ENCODE measurements around the gene KCTD8.

GRCh38 chr4:44162538-44163270 lies 285.9 kb downstream of the KCTD8 start:
- TF ChIP-seq CTCF (conservative IDR thresholded peaks at IDR 0.05 in 1 of 2, IDR thresholded peaks at IDR 0.05 in 1 of 2; ENCODE audit: extremely low read depth in 1 of 2, insufficient read depth in 1 of 2, low read depth in 1 of 2, low read length in 2 of 2) = no peak
- TF ChIP-seq EZH2 (IDR thresholded peaks at IDR 0.05; ENCODE audit: borderline replicate concordance, low read length) = no peak

Measured in mammary epithelial cell (primary cell).